ENCODE results near the gene MYORG. TPM values are rescaled to one million over a fixed set of nuclear protein-coding genes. Genes with fewer than 3 reads are reported as not detected.

The MYORG gene
- polyA plus RNA-seq, 4 donors, result 9.7 to 83.0 (median 13.7) TPM

DNA sequence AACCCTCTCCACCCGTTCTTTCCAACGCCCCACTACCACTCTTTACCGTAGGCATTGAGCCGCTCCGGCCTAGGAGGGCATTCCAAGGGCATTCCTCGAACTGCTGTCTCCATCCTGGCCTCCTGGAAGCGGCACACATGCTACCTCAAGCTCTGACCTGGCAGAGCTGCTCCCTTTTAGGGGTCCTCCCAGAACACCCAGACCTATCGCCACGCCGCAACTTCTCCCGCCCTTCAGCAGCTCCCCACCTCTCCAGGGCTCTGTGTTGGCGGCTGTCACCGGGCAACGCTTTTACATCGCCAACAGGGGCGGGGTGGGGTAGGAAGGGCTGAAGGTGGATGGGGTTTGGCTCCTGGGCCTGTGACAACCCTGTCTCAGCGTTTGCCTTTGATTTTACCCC, 4.6 kb upstream of the MYORG start:
- FAIRE-seq, result no peak

GRCh38 chr9:34380511-34381315, 4.0 kb upstream of the MYORG start:
- Histone ChIP-seq H3K36me3 (ENCODE audit: control insufficient read depth in 3 of 3, insufficient read depth in 2 of 3, low read depth in 1 of 3, low read length in 3 of 3) (no peaks in the 10 kb centered on the region), H3K4me1 (ENCODE audit: control insufficient read depth in 3 of 3, insufficient read depth in 2 of 3, low read depth in 1 of 3, low read length in 2 of 3) (peaks cover 2 to 32% (median 4%) of the 10 kb centered on the region in 3 donors), H3K9me3 (ENCODE audit: control insufficient read depth in 2 of 2, insufficient read depth in 1 of 2, low read depth in 1 of 2, low read length in 1 of 2) (no peaks in the 10 kb centered on the region), H3K27me3 (ENCODE audit: control insufficient read depth in 3 of 3, insufficient read depth in 3 of 3, low read length in 3 of 3) (peaks cover 0 to 12% (median 0%) of the 10 kb centered on the region in 3 donors), H3K27ac (ENCODE audit: low read depth in 1 of 3, low read length in 2 of 3) (peak overlapping the region; percentile 32 to 61 (median 60)), H3K4me3 (ENCODE audit: low read depth in 1 of 3, low read length in 3 of 3) (peak overlapping the region; percentile 38 to 52 (median 48))
- DNase-seq (peak; percentile 81 to 92), FAIRE-seq (no peak)
- WGBS, 3 donors, result 2 to 3% (median 2%) methylated on average over 46 to 59 of the region's 59 CpGs

More for the DNA sequence above, 4.6 kb upstream of the MYORG start:
- DNase-seq, result peak; percentile 69 to 71
- peaks cover 0 to 12% (median 0%) of the 10 kb centered on the region in 3 donors for H3K27me3 ChIP-seq (ENCODE audit: control insufficient read depth in 3 of 3, insufficient read depth in 3 of 3, low read length in 3 of 3)
- H3K27ac ChIP-seq (ENCODE audit: low read depth in 1 of 3, low read length in 2 of 3), result peak overlapping the region in 1 of 3 donors; percentile 43
- H3K4me1 ChIP-seq (ENCODE audit: control insufficient read depth in 3 of 3, insufficient read depth in 2 of 3, low read depth in 1 of 3, low read length in 2 of 3), result peaks cover 2 to 28% (median 4%) of the 10 kb centered on the region in 3 donors
- 11 to 33% (median 23%) methylated on average over 17 of the region's 17 CpGs for WGBS, 3 donors
- no peaks in the 10 kb centered on the region for H3K9me3 ChIP-seq (ENCODE audit: control insufficient read depth in 2 of 2, insufficient read depth in 1 of 2, low read depth in 1 of 2, low read length in 1 of 2)
- no peaks in the 10 kb centered on the region for H3K36me3 ChIP-seq (ENCODE audit: control insufficient read depth in 3 of 3, insufficient read depth in 2 of 3, low read depth in 1 of 3, low read length in 3 of 3)
- peak overlapping the region in 2 of 3 donors; percentile 48 to 52 for H3K4me3 ChIP-seq (ENCODE audit: low read depth in 1 of 3, low read length in 3 of 3)

- Histone ChIP-seq H3K36me3 (ENCODE audit: control insufficient read depth in 3 of 3, insufficient read depth in 2 of 3, low read depth in 1 of 3, low read length in 3 of 3) (no peaks in the 10 kb centered on the region), H3K27ac (ENCODE audit: low read depth in 1 of 3, low read length in 2 of 3) (peak overlapping the region in 2 of 3 donors; percentile 60 to 61), H3K4me3 (ENCODE audit: low read depth in 1 of 3, low read length in 3 of 3) (peak overlapping the region in 2 of 3 donors; percentile 4 to 48), H3K4me1 (ENCODE audit: control insufficient read depth in 3 of 3, insufficient read depth in 2 of 3, low read depth in 1 of 3, low read length in 2 of 3) (peaks cover 2 to 38% (median 4%) of the 10 kb centered on the region in 3 donors), H3K9me3 (ENCODE audit: control insufficient read depth in 2 of 2, insufficient read depth in 1 of 2, low read depth in 1 of 2, low read length in 1 of 2) (no peaks in the 10 kb centered on the region), H3K27me3 (ENCODE audit: control insufficient read depth in 3 of 3, insufficient read depth in 3 of 3, low read length in 3 of 3) (peaks cover 0 to 12% (median 0%) of the 10 kb centered on the region in 3 donors)
- no peak for FAIRE-seq
- WGBS, 3 donors, result 30 to 61% (median 55%) methylated on average over 24 of the region's 24 CpGs
- DNase-seq, result peak; percentile 4 to 59
Measured at GRCh38 chr9:34380034-34380510, 3.4 kb upstream of the MYORG start.

- no peaks in the 10 kb centered on the region for H3K36me3 ChIP-seq (ENCODE audit: control insufficient read depth in 3 of 3, insufficient read depth in 2 of 3, low read depth in 1 of 3, low read length in 3 of 3)
- DNase-seq (peak; percentile 93 to 94), FAIRE-seq (no peak)
- peaks cover 0 to 12% (median 0%) of the 10 kb centered on the region in 3 donors for H3K27me3 ChIP-seq (ENCODE audit: control insufficient read depth in 3 of 3, insufficient read depth in 3 of 3, low read length in 3 of 3)
- 6 to 12% (median 8%) methylated on average over 35 of the region's 35 CpGs for WGBS, 3 donors
- peaks cover 2 to 41% (median 4%) of the 10 kb centered on the region in 3 donors for H3K4me1 ChIP-seq (ENCODE audit: control insufficient read depth in 3 of 3, insufficient read depth in 2 of 3, low read depth in 1 of 3, low read length in 2 of 3)
- H3K4me3 ChIP-seq (ENCODE audit: low read depth in 1 of 3, low read length in 3 of 3), result peak overlapping the region in 2 of 3 donors; percentile 4 to 48
- no peaks in the 10 kb centered on the region for H3K9me3 ChIP-seq (ENCODE audit: control insufficient read depth in 2 of 2, insufficient read depth in 1 of 2, low read depth in 1 of 2, low read length in 1 of 2)
- peak overlapping the region in 1 of 3 donors; percentile 61 for H3K27ac ChIP-seq (ENCODE audit: low read depth in 1 of 3, low read length in 2 of 3)
Measured at GRCh38 chr9:34379334-34380033, 2.8 kb upstream of the MYORG start.

- DNase-seq (no peak), FAIRE-seq (no peak)
- H3K4me3 ChIP-seq (ENCODE audit: low read depth in 1 of 3, low read length in 3 of 3), result no peak overlapping the region
- no peak overlapping the region for H3K27ac ChIP-seq (ENCODE audit: low read depth in 1 of 3, low read length in 2 of 3)
- H3K27me3 ChIP-seq (ENCODE audit: control insufficient read depth in 3 of 3, insufficient read depth in 3 of 3, low read length in 3 of 3), result peaks cover 0 to 12% (median 0%) of the 10 kb centered on the region in 3 donors
- peaks cover 0 to 4% (median 0%) of the 10 kb centered on the region in 3 donors for H3K36me3 ChIP-seq (ENCODE audit: control insufficient read depth in 3 of 3, insufficient read depth in 2 of 3, low read depth in 1 of 3, low read length in 3 of 3)
- 94 to 95% (median 95%) methylated on average over 3 of the region's 3 CpGs for WGBS, 3 donors
- H3K4me1 ChIP-seq (ENCODE audit: control insufficient read depth in 3 of 3, insufficient read depth in 2 of 3, low read depth in 1 of 3, low read length in 2 of 3), result peaks cover 2 to 47% (median 4%) of the 10 kb centered on the region in 3 donors
- H3K9me3 ChIP-seq (ENCODE audit: control insufficient read depth in 2 of 2, insufficient read depth in 1 of 2, low read depth in 1 of 2, low read length in 1 of 2), result no peaks in the 10 kb centered on the region
Measured at GRCh38 chr9:34378376-34379060, 1.8 kb upstream of the MYORG start.

DNA sequence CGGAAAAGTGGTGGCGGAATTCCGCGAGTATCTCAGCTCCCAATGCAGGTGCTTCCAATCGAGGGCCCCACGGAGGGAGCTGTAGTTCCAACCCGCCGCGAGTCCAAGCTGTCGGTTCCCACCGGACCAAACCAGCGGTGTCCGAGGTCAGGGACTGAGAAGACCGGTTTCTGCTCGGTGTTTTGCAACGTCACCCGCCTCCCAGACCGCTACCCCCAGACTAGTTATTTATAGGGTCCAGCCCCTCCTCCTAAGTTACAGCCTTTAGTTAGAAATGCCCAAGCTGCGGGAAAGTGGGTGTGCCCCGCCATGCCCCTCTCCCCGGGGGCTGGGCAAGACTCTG, 677 bp upstream of the MYORG start:
- Histone ChIP-seq H3K4me1 (ENCODE audit: control insufficient read depth in 3 of 3, insufficient read depth in 2 of 3, low read depth in 1 of 3, low read length in 2 of 3) (peaks cover 2 to 47% (median 4%) of the 10 kb centered on the region in 3 donors), H3K36me3 (ENCODE audit: control insufficient read depth in 3 of 3, insufficient read depth in 2 of 3, low read depth in 1 of 3, low read length in 3 of 3) (peaks cover 0 to 15% (median 2%) of the 10 kb centered on the region in 3 donors), H3K27me3 (ENCODE audit: control insufficient read depth in 3 of 3, insufficient read depth in 3 of 3, low read length in 3 of 3) (peaks cover 0 to 12% (median 0%) of the 10 kb centered on the region in 3 donors), H3K9me3 (ENCODE audit: control insufficient read depth in 2 of 2, insufficient read depth in 1 of 2, low read depth in 1 of 2, low read length in 1 of 2) (peaks cover 0 to 4% of the 10 kb centered on the region in 2 donors), H3K27ac (ENCODE audit: low read depth in 1 of 3, low read length in 2 of 3) (peak overlapping the region; percentile 35 to 86 (median 64)), H3K4me3 (ENCODE audit: low read depth in 1 of 3, low read length in 3 of 3) (peak overlapping the region in 2 of 3 donors; percentile 85 to 96)
- WGBS, 3 donors, result 1 to 5% (median 4%) methylated on average over 21 of the region's 21 CpGs
- DNase-seq (no peak), FAIRE-seq (no peak)

- Histone ChIP-seq H3K4me1 (ENCODE audit: control insufficient read depth in 3 of 3, insufficient read depth in 2 of 3, low read depth in 1 of 3, low read length in 2 of 3) (peaks cover 2 to 40% (median 4%) of the 10 kb centered on the region in 3 donors), H3K9me3 (ENCODE audit: control insufficient read depth in 2 of 2, insufficient read depth in 1 of 2, low read depth in 1 of 2, low read length in 1 of 2) (peaks cover 0 to 17% of the 10 kb centered on the region in 2 donors), H3K4me3 (ENCODE audit: low read depth in 1 of 3, low read length in 3 of 3) (peak overlapping the region; percentile 58 to 96 (median 85)), H3K36me3 (ENCODE audit: control insufficient read depth in 3 of 3, insufficient read depth in 2 of 3, low read depth in 1 of 3, low read length in 3 of 3) (peaks cover 3 to 28% (median 8%) of the 10 kb centered on the region in 3 donors), H3K27ac (ENCODE audit: low read depth in 1 of 3, low read length in 2 of 3) (peak overlapping the region; percentile 86 to 95 (median 93)), H3K27me3 (ENCODE audit: control insufficient read depth in 3 of 3, insufficient read depth in 3 of 3, low read length in 3 of 3) (peaks cover 0 to 14% (median 0%) of the 10 kb centered on the region in 3 donors)
- no peak for FAIRE-seq
- DNase-seq, result peak; percentile 76 to 78
- 4 to 8% (median 6%) methylated on average over 21 to 22 of the region's 22 CpGs for WGBS, 3 donors
Measured at GRCh38 chr9:34375901-34376595, 650 bp downstream of the MYORG start.

Measured in small intestine (tissue), 7 donors.